SH-SY5Y (cell line): ENCODE results near the gene COBLL1.

Experiments used
- GATA2 ChIP-seq: IDR thresholded peaks from 2 replicates; pipeline ENCODE4 v1.6.1; 2011; ENCODE audit warnings: mild to moderate bottlenecking, low read depth, low read length
- GATA3 ChIP-seq: IDR thresholded peaks from 2 replicates; pipeline ENCODE4 v1.6.1; 2011; ENCODE audit warnings: low read depth, mild to moderate bottlenecking, low read length, moderate library complexity

- TF ChIP-seq GATA2 (no peak), GATA3 (no peak)
Observed at GRCh38 chr2:164847981-164848741, 6.5 kb upstream of the COBLL1 start.
